Rectal smooth muscle tissue (tissue), 1 donor: ENCODE results near the gene COL20A1.
"Not testable (repeated sequence)": the region's sequence is repeated elsewhere in the genome, so short reads cannot be mapped to it uniquely, and the experiment has no call there.

Experiments used
- H3K27ac ChIP-seq: one replicate; pipeline ENCODE4 v1.7.0; 2013; ENCODE audit warnings: low read depth, low read length, inconsistent platforms
- H3K27me3 ChIP-seq: one replicate; pipeline ENCODE4 v1.7.0; 2013; ENCODE audit warnings: low read length; ENCODE audit not compliant: control insufficient read depth, insufficient read depth
- H3K36me3 ChIP-seq: one replicate; pipeline ENCODE4 v1.7.0; 2013; ENCODE audit warnings: low read length; ENCODE audit not compliant: control insufficient read depth, insufficient read depth
- H3K4me1 ChIP-seq: one replicate; pipeline ENCODE4 v1.7.0; 2013; ENCODE audit warnings: low read length; ENCODE audit not compliant: control insufficient read depth, insufficient read depth
- H3K4me3 ChIP-seq: one replicate; pipeline ENCODE4 v1.7.0; 2013; ENCODE audit warnings: low read length
- H3K9ac ChIP-seq: one replicate; pipeline ENCODE4 v1.7.0; 2013; ENCODE audit warnings: low read length

The COL20A1 gene

DNA sequence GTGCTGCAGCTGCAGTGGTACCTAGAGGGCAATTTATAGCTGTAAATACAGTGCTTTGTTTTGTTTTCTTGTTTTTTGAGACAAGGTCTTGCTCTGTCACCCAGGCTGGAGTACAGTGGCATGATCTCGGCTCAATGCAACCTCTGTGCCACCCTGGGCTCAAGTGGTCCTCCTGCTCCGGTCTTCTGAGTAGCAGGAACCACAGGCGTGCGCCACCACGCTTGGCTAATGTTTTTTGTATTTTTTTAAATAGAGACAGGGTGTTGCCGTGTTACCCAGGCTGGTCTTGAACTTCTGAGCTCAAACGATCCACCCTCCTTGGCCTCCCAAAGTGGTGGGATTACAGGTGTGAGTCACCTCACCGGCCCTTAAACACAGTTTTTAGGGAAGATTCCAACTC lies 41.4 kb downstream of the COL20A1 start:
- H3K27me3 ChIP-seq = peaks cover 6% of the 10 kb centered on the region
- no peak overlapping the region for H3K27ac ChIP-seq
- H3K36me3 ChIP-seq = no peaks in the 10 kb centered on the region

DNA sequence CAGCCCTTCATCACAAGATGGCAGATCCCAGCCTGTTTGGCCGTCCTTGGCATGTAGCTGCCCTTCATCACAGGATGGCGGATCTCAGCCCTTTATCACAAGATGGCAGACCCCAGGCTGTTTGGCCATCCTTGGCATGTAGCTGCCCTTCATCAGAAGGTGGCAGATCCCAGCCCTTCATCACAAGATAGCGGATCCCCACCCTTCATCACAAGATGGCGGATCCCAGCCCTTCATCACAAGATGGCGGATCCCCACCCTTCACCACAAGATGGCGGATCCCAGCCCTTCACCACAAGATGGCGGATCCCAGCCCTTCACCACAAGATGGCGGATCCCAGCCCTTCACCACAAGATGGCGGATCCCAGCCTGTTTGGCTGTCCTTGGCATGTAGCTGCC lies 42.1 kb downstream of the COL20A1 start:
- H3K4me1 ChIP-seq, H3K27ac ChIP-seq, H3K36me3 ChIP-seq, H3K4me3 ChIP-seq, H3K9ac ChIP-seq, H3K27me3 ChIP-seq: not testable (repeated sequence)

More for the DNA sequence above, 41.4 kb downstream of the COL20A1 start:
- H3K4me3 ChIP-seq = no peak overlapping the region
- H3K4me1 ChIP-seq = no peaks in the 10 kb centered on the region
- H3K9ac ChIP-seq = no peak overlapping the region

DNA sequence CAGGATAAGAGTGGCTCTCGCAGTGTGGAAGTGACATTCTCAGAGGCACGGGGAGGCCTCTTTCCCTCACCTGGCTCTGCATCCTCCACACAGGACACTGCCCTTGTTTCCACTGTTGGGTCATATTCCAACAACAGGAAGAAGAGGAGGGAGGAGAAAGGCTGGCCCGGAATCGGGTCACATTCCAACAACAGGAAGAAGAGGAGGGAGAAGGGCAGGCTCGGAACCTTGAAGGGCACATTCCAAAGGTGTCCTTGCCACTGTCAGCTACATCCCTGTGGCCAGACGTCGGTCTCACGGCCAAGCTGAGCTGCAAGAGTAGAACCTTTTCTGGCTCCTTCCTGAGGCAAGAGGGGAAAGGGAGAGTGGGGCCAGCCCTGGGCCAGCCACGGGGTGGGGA lies 42.7 kb downstream of the COL20A1 start:
- Histone ChIP-seq H3K36me3 (no peaks in the 10 kb centered on the region), H3K27me3 (peaks cover 6% of the 10 kb centered on the region), H3K27ac (no peak overlapping the region), H3K9ac (no peak overlapping the region), H3K4me3 (no peak overlapping the region), H3K4me1 (no peaks in the 10 kb centered on the region)

DNA sequence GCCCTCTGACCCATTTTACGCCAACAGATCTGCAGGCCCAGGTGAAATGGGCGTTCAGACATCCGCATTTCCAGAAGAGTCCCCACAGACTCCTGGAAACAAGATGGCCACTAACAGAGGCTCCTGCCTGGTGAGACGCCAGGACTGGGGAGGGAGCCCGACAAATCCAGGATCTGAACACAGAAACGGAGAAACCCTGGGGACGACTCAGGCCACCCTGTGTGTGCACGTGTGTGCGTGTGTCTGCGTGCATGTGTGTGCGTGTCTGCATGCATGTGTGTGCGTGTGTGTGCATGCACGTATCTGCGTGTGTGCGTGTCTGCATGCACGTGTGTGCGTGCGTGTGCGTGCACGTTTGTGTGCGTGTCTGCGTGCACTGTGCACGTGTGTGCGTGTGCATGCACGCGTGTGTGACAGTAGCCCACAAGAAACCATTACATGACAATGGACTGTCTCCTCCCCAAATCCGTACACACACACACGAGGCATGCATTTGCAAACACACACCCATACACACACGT lies 43.3 kb downstream of the COL20A1 start:
- H3K9ac ChIP-seq = no peak overlapping the region
- H3K4me3 ChIP-seq = no peak overlapping the region
- peaks cover 6% of the 10 kb centered on the region for H3K27me3 ChIP-seq
- H3K27ac ChIP-seq = no peak overlapping the region
- H3K36me3 ChIP-seq = no peaks in the 10 kb centered on the region
- H3K4me1 ChIP-seq = no peaks in the 10 kb centered on the region

- H3K27ac ChIP-seq = no peak overlapping the region
- H3K27me3 ChIP-seq = peaks cover 6% of the 10 kb centered on the region
- H3K9ac ChIP-seq = no peak overlapping the region
- no peaks in the 10 kb centered on the region for H3K4me1 ChIP-seq
- no peaks in the 10 kb centered on the region for H3K36me3 ChIP-seq
- H3K4me3 ChIP-seq = no peak overlapping the region
These were observed 44.9 kb downstream of the COL20A1 start for GRCh38 chr20:63337786-63338420.

DNA sequence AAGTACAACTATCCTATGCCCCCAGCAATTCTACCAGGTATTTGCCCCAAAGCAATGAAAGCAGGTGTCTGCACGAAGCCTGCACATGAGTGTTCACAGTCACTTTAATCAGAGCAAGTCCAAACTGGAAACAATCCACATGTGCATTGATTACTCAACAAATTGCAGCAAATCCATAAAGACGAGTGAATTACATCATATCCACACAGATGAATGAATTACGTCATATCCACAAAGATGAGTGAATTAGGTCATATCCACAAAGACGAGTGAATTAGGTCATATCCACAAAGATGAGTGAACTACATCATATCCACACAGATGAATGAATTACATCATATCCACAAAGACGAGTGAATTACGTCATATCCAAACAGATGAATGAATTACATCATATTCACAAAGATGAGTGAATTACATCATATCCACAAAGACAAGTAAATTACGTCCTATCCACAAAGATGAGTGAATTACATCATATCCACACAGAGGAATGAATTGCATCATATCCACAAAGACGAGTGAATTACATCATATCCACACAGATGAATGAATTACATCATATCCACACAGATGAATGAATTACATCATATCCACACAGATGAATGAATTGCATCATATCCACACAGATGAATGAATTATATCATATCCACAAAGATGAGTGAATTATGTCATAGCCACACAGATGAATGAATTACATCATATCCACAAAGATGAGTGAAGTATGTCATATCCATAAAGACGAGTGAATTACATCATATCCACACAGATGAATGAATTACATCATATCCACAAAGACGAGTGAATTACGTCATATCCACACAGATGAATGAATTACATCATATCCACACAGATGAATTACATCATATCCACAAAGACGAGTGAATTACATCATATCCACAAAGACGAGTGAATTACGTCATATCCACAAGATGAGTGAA lies 46.4 kb downstream of the COL20A1 start:
- H3K4me3 ChIP-seq, H3K27ac ChIP-seq, H3K9ac ChIP-seq, H3K4me1 ChIP-seq, H3K36me3 ChIP-seq, H3K27me3 ChIP-seq: not testable (repeated sequence)

DNA sequence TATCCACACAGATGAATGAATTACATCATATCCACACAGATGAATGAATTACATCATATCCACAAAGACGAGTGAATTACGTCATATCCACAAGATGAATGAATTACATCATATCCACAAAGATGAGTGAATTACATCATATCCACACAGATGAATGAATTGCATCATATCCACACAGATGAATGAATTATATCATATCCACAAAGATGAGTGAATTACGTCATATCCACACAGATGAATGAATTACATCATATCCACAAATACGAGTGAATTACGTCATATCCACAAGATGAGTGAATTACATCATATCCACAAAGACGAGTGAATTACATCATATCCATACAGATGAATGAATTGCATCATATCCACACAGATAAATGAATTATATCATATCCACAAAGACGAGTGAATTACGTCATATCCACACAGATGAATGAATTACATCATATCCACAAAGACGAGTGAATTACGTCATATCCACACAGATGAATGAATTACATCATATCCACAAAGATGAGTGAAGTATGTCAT lies 47.2 kb downstream of the COL20A1 start:
- H3K9ac ChIP-seq, H3K4me3 ChIP-seq, H3K4me1 ChIP-seq, H3K27me3 ChIP-seq, H3K36me3 ChIP-seq, H3K27ac ChIP-seq: not testable (repeated sequence)

GRCh38 chr20:63342561-63343459 lies 49.8 kb downstream of the COL20A1 start:
- Histone ChIP-seq H3K27ac (no peak overlapping the region), H3K4me3 (no peak overlapping the region), H3K36me3 (no peaks in the 10 kb centered on the region), H3K27me3 (no peaks in the 10 kb centered on the region), H3K9ac (no peak overlapping the region), H3K4me1 (no peaks in the 10 kb centered on the region)

DNA sequence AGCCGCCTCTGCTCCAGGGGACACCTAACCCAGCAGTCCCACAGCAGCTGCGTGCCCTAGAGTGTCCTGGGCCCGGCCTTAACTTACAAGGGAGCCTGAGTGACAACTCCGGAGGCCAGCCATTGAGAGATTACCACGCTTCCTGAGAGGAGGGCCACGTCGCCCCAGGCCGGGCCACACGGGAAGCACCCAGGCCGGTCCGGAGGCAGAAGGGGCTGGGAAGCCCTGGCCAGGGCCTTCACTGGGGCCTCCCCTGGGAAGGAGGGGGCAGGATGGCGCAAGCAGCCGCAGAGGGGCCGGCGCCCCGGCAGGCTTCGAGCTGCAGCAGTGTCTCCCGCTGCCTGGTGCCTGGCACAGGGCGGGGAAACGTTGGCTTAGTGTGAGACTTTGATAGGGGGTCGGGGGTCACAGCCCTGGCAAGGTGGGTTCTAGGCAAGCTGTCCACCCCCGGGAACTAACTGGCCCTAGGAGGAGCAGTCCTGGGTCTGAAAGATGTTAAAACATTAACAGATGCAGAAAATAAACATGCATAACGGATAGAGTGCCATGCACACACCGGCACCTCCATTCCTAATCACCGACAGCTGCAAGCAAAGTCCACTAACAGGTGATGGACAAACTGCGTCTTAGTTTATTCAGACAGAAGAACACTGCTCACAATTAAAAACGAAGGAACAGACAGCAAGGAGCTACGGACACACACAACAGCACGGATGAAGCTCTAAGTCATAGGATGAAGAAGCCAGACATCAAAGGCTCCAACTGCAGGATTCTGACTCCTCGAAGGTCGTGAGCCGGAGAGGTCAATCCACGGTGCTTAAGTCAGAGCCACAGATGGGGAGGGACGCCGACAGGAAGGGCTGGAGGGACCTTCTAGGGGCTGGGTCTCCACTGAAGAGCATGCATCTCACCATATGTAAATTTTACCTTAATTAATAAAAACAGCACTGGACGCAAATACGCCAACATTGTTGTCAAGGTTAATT lies 50.8 kb downstream of the COL20A1 start:
- Histone ChIP-seq H3K27me3 (no peaks in the 10 kb centered on the region), H3K4me1 (no peaks in the 10 kb centered on the region), H3K36me3 (no peaks in the 10 kb centered on the region), H3K4me3 (no peak overlapping the region), H3K9ac (no peak overlapping the region), H3K27ac (no peak overlapping the region)

GRCh38 chr20:63344616-63345327 lies 51.8 kb downstream of the COL20A1 start:
- Histone ChIP-seq H3K4me1 (no peaks in the 10 kb centered on the region), H3K27me3 (no peaks in the 10 kb centered on the region), H3K4me3 (no peak overlapping the region), H3K36me3 (no peaks in the 10 kb centered on the region), H3K9ac (no peak overlapping the region), H3K27ac (no peak overlapping the region)
